Activated CD8-positive, alpha-beta T cell treated with anti-CD3 and anti-CD28 coated beads, Interleukin-2, amount 10 ng/mL, durations not matched to agents 7 days and 5 days (primary cell): ENCODE results near the gene ZRSR2. TPM values are rescaled to one million over a fixed set of nuclear protein-coding genes. Genes with fewer than 3 reads are reported as not detected.

Experiments used
- ATAC-seq: fragments of 150-1000 bp; cut with Tn5 transposase; one replicate; pipeline ENCODE4 v1.10.0; 2021; ENCODE audit warnings: moderate library complexity
- CTCF ChIA-PET: fragments of 350-600 bp; sonication (Branson Sonifier 250); formaldehyde crosslinking; loops from one replicate; lab custom pipeline; 2021; ENCODE audit warnings: antibody characterized with exemption; lab: Charles Lee
- POLR2A ChIA-PET: fragments of 350-600 bp; sonication (Branson Sonifier 250); formaldehyde crosslinking; loops from one replicate; lab custom pipeline; 2021; ENCODE audit warnings: antibody characterized with exemption; lab: Charles Lee
- DNase-seq: peaks from one replicate; pipeline ENCODE4 v3.0.0-alpha.2; 2020
- H3K27ac Mint-ChIP-seq: one replicate; pipeline ENCODE4 v1.8.0; 2021; ENCODE audit warnings: mild to moderate bottlenecking, mixed read lengths
- H3K27me3 Mint-ChIP-seq: one replicate; pipeline ENCODE4 v1.8.0; 2021; ENCODE audit warnings: low read depth, mixed read lengths
- H3K36me3 Mint-ChIP-seq: one replicate; pipeline ENCODE4 v1.8.0; 2021; ENCODE audit warnings: low read depth, mixed read lengths
- H3K4me1 Mint-ChIP-seq: one replicate; pipeline ENCODE4 v1.8.0; 2021; ENCODE audit warnings: low read depth, mixed read lengths
- H3K4me3 Mint-ChIP-seq: one replicate; pipeline ENCODE4 v1.8.0; 2021; ENCODE audit warnings: mild to moderate bottlenecking, mixed read lengths
- H3K9me3 Mint-ChIP-seq: one replicate; pipeline ENCODE4 v1.8.0; 2022; ENCODE audit warnings: mixed read lengths; ENCODE audit not compliant: insufficient read depth
- total RNA-seq, 2 experiments: library from RNA; stranded (reverse); gene quantifications; one replicate each; pipeline ENCODE4 v1.2.3, GENCODE V29; 2021

The ZRSR2 gene
- total RNA-seq, 2 experiments from 2014 or later = 15.9 to 16.0 TPM

DNA sequence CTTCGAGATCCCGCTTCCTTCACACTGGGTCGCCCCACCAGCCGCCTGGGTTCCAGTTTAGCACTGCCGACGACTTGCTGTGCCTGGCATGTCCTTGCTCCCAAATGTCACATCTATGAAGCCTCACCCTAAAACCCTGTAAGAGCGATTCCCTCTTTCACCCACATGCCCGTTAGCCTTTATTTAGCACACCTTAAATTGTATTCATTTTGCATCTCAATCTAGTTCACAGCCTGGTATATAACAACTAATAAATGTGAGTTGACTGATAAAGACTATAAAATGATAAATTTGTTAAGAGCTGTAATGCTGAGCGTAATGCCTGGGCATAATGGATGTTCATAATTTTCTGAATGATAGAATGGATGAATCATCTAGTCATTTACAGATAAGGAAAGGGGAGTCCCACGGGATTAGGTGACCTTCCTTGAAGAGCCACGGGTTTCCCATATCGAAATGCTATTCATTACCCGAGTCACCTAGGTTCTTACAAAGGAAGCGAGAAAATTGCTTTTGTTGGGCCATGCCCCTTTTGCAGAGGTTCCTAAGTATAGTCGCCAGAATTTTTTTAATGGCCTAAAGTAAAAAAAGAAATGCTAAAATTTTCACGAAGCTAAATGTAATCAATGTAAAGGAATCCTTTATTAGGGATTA, 65.4 kb downstream of the ZRSR2 start:
- Mint-ChIP-seq H3K9me3 (no peaks in the 10 kb centered on the region), H3K4me1 (peaks cover 21% of the 10 kb centered on the region), H3K27ac (peak overlapping the region; percentile 96), H3K4me3 (peak overlapping the region; percentile 85), H3K36me3 (peaks cover 14% of the 10 kb centered on the region), H3K27me3 (peaks cover 2% of the 10 kb centered on the region)
- ATAC-seq (no peak), DNase-seq (no peak)
- CTCF ChIA-PET = interaction anchor here (0.9 to 2.0 kb wide), 3 partner anchors 8 to 39 kb away, joined by 3 to 10 read pairs (median 4); no protein-coding TSS in a partner anchor
- POLR2A ChIA-PET = interaction anchor here (1.0 to 2.7 kb wide), 8 partner anchors 29 to 183 kb away, joined by 3 to 27 read pairs (median 6); partner anchors contain the start of genes CA5B and ZRSR2

DNA sequence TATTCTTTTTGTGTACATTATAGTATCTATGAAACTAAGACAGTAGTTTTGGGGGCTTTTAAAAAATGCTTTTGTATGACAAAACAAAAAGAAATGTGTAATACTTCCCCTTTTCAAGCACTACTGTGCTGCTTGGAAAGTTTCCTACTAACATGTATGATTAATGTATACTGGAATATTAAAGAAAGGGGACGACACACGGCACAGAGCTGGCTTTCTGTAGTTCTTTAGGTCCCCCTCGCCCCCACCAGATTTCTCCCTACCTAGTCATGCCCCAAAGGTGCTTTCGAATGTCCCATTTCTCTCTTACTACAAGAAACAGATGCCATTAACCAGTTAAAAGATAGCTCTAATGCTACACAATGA, 65.9 kb downstream of the ZRSR2 start:
- CTCF ChIA-PET = interaction anchor here (1.5 to 2.0 kb wide), 2 partner anchors 10 to 40 kb away, joined by 3 to 10 read pairs; no protein-coding TSS in a partner anchor
- POLR2A ChIA-PET = interaction anchor here (0.6 to 2.7 kb wide), 3 partner anchors 18 to 118 kb away, joined by 3 to 27 read pairs (median 10); partner anchors contain the start of genes CA5B and ZRSR2
- Mint-ChIP-seq H3K27ac (no peak overlapping the region), H3K27me3 (peaks cover 2% of the 10 kb centered on the region), H3K9me3 (no peaks in the 10 kb centered on the region), H3K36me3 (peaks cover 9% of the 10 kb centered on the region), H3K4me3 (no peak overlapping the region), H3K4me1 (peaks cover 21% of the 10 kb centered on the region)
- DNase-seq (no peak), ATAC-seq (no peak)

DNA sequence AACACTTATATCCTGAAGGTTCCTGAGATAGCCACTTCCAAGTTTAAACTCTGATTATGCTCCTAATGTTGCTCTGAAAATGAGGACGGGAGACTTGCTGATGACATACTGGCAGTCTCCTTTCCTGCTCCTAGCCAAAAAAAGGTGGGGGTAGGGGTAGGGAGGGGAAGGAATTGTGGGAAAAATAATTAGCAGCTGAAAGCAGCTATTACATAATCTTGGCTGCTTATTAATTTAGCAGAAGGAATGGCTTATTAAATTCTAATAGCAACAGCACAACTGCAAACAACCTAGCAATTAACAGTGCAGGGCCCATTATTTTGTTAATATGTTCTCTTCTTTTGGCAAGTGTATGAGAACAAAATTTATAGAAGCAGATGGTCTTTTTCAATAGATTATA, 66.4 kb downstream of the ZRSR2 start:
- Mint-ChIP-seq H3K9me3 (no peaks in the 10 kb centered on the region), H3K4me1 (peaks cover 21% of the 10 kb centered on the region), H3K27me3 (peaks cover 2% of the 10 kb centered on the region), H3K4me3 (no peak overlapping the region), H3K27ac (no peak overlapping the region), H3K36me3 (peaks cover 6% of the 10 kb centered on the region)
- ChIA-PET POLR2A (interaction anchor here (0.6 to 2.7 kb wide), 3 partner anchors 18 to 118 kb away, joined by 3 to 27 read pairs (median 10); partner anchors contain the start of genes CA5B and ZRSR2), CTCF (no interaction called here)
- ATAC-seq (no peak), DNase-seq (no peak)

DNA sequence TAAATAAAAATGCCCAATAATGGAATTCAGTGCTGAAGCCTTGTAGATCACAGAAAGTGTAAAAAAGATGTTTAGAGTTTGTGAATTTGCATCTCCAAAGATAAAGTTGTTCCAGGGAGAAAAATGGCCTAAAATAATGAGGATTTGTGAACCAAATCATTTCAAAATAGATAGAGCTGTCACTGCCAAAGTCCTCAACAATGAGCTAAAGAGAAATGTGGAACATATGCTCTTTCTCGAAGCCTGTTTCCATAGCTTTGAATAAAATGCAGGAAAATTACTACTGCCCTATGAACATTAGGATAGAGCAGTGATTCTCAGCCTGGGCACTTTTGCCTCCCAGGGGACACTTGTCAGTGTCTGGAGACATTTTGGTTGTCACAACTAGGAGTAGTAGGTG, 67.8 kb downstream of the ZRSR2 start:
- no peak for ATAC-seq
- no peak overlapping the region for H3K4me3 Mint-ChIP-seq
- no peaks in the 10 kb centered on the region for H3K9me3 Mint-ChIP-seq
- H3K4me1 Mint-ChIP-seq = peaks cover 15% of the 10 kb centered on the region
- no peak overlapping the region for H3K27ac Mint-ChIP-seq
- CTCF ChIA-PET = no interaction called here
- no peak for DNase-seq
- no peaks in the 10 kb centered on the region for H3K36me3 Mint-ChIP-seq
- POLR2A ChIA-PET = no interaction called here
- peaks cover 2% of the 10 kb centered on the region for H3K27me3 Mint-ChIP-seq

DNA sequence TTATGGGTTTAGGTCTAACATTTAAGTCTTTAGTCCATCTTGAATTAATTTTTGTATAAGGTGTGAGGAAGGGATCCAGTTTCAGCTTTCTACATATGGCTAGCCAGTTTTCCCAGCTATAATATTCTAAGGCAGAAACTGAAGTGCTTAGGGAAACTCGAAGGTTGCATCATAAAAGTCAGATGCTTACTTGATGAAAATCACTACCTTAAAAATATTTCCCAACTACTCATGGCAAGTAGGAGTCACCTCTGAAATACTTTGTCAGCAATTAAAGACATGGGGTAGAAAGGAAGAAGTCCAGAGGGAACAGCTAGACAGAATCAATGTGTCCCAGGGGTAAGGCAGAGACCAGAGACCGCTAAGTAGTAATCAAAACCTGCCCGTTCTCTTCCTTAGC, 70.6 kb downstream of the ZRSR2 start:
- H3K4me3 Mint-ChIP-seq = no peak overlapping the region
- POLR2A ChIA-PET = no interaction called here

DNA sequence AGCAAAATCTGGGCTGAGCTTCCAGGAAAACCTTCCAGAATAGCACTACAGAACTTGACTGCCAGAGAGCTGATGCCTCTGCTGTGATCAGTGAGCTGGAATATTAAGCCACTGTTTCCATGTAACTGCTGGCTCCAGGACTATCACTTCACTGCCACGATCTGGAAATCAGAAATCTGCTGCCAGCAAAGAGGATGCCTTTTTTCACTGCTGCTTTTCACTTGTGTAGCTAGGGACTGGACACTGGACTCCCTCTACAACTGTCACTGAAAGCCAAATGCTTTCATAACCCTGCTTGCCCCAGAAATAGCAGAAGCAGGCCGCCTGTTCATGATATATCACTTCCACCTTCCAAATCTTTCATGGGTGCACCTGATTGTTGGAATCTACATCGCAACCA, 73.7 kb downstream of the ZRSR2 start:
- POLR2A ChIA-PET = no interaction called here
- DNase-seq (no peak), ATAC-seq (no peak)
- Mint-ChIP-seq H3K27ac (no peak overlapping the region), H3K27me3 (no peaks in the 10 kb centered on the region), H3K4me1 (no peaks in the 10 kb centered on the region), H3K9me3 (no peaks in the 10 kb centered on the region), H3K36me3 (no peaks in the 10 kb centered on the region), H3K4me3 (no peak overlapping the region)
- CTCF ChIA-PET = interaction anchor here (0.9 kb wide), 1 partner anchor 9 kb away, joined by 4 read pairs; the partner anchor contains the start of gene AP1S2

More for the DNA sequence above, 70.6 kb downstream of the ZRSR2 start:
- H3K36me3 Mint-ChIP-seq = no peaks in the 10 kb centered on the region
- peaks cover 2% of the 10 kb centered on the region for H3K27me3 Mint-ChIP-seq
- H3K4me1 Mint-ChIP-seq = peaks cover 2% of the 10 kb centered on the region
- no peak overlapping the region for H3K27ac Mint-ChIP-seq
- ATAC-seq (no peak), DNase-seq (no peak)
- H3K9me3 Mint-ChIP-seq = no peaks in the 10 kb centered on the region
- CTCF ChIA-PET = no interaction called here

DNA sequence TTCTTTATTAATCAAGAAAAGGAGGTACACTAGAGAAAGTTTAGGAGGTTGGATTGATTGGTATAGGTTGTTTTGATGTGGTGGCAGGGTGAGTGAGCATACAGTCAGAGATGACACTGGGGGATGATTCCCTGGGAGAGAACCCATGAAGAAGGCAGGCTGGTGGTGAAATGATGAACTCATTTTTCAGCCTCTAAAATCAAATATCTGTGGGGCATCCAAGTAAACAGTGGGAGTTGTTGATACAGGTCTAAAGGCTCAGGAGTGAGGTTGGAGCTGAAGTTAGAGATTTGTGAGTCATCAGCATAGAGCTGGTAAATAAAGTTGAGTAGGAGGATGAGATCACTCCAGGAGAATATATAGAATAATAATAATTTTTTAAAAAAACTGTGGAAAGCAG, 74.3 kb downstream of the ZRSR2 start:
- Mint-ChIP-seq H3K27ac (no peak overlapping the region), H3K4me1 (no peaks in the 10 kb centered on the region), H3K4me3 (no peak overlapping the region), H3K27me3 (no peaks in the 10 kb centered on the region), H3K36me3 (no peaks in the 10 kb centered on the region), H3K9me3 (no peaks in the 10 kb centered on the region)
- no peak for ATAC-seq
- ChIA-PET POLR2A (no interaction called here), CTCF (no interaction called here)
- DNase-seq = no peak

DNA sequence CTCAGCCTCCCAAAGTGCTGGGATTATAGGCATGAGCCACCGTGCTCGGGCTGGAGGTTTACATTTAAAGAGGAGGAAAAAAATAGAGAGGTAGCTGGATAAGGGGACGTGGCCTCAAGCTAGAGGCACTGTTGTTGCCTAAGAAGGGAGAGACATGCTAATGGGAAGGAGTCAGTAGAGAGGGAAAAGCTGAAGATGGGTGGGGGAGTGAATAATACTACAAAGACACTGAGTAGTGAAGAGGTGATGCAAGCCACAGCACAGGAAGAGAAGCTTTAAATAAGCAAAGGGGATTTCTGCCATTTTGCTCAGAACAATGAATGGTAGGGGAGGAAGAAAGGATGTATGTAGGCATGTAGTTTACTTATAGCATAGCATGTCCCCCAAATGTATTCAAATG, 75.9 kb downstream of the ZRSR2 start:
- H3K4me3 Mint-ChIP-seq = no peak overlapping the region
- H3K4me1 Mint-ChIP-seq = no peaks in the 10 kb centered on the region
- CTCF ChIA-PET = no interaction called here

DNA sequence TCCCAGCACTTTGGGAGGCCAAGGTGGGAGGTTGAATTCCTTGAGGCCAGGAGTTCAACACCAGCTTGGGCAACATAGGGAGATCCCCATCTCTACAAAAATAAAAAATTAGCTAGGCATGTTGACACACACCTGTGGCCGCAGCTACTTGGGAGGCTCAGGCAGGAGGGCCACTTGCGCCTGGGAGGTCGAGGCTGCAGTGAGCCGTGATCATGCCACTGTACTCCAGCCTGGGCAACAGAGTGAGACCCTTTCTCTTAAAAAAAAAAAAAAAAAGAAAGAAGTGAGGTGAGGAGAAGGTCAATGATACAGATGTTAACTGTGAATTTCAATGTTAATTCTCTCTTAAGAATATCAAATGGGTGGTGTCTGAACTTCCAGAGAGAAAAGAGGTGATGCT, 79.4 kb downstream of the ZRSR2 start:
- no peak for ATAC-seq
- Mint-ChIP-seq H3K36me3 (no peaks in the 10 kb centered on the region), H3K4me1 (no peaks in the 10 kb centered on the region), H3K9me3 (no peaks in the 10 kb centered on the region), H3K27me3 (no peaks in the 10 kb centered on the region), H3K27ac (no peak overlapping the region), H3K4me3 (no peak overlapping the region)
- DNase-seq = no peak
- ChIA-PET CTCF (no interaction called here), POLR2A (no interaction called here)

More for the DNA sequence above, 75.9 kb downstream of the ZRSR2 start:
- H3K36me3 Mint-ChIP-seq = no peaks in the 10 kb centered on the region
- DNase-seq (no peak), ATAC-seq (no peak)
- no peaks in the 10 kb centered on the region for H3K27me3 Mint-ChIP-seq
- POLR2A ChIA-PET = no interaction called here
- no peak overlapping the region for H3K27ac Mint-ChIP-seq
- no peaks in the 10 kb centered on the region for H3K9me3 Mint-ChIP-seq

DNA sequence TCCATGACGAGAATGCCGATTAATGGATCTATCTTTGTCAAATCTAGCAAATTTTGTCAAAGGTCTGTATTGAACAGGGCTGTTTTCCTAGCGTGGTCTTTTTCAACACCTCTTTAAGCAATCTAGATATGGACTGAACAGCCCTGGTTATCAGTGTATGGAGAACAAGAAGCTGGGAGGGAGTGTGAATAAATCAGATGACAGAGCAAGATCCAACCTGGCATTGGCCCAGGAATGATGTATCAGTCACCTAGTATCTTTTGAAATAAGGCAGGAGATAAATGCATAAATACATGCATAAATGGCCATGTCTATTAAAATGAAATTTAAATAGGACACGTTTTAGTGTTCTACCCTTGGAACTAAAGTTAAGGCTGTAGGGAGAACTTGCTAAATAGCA, 80.0 kb downstream of the ZRSR2 start:
- Mint-ChIP-seq H3K4me1 (no peaks in the 10 kb centered on the region), H3K36me3 (no peaks in the 10 kb centered on the region), H3K27ac (no peak overlapping the region), H3K9me3 (no peaks in the 10 kb centered on the region), H3K27me3 (no peaks in the 10 kb centered on the region), H3K4me3 (no peak overlapping the region)
- DNase-seq = no peak
- CTCF ChIA-PET = no interaction called here
- POLR2A ChIA-PET = no interaction called here
- no peak for ATAC-seq
